ENCODE results near the gene MICU2. TPM values are rescaled to one million over a fixed set of nuclear protein-coding genes. Genes with fewer than 3 reads are reported as not detected.

The MICU2 gene
- total RNA-seq, 1 donor from 2014 or later: 64.4 TPM

GRCh38 chr13:21463424-21463823 lies 140.5 kb downstream of the MICU2 start:
- peaks cover 7% of the 10 kb centered on the region for H3K4me1 ChIP-seq
- H3K27ac ChIP-seq (replicated peaks): no peak overlapping the region
- no peaks in the 10 kb centered on the region for H3K27me3 ChIP-seq (ENCODE audit: low read depth)
- no peak overlapping the region for H3K4me3 ChIP-seq
- no peaks in the 10 kb centered on the region for H3K9me3 ChIP-seq (replicated peaks)
- intact Hi-C loops (cut with micrococcal nuclease): no loop called here
- DNase-seq: no peak
- no peak for TF ChIP-seq CTCF (IDR thresholded peaks at IDR 0.05; ENCODE audit: borderline replicate concordance)
- H3K36me3 ChIP-seq: no peaks in the 10 kb centered on the region

- Histone ChIP-seq H3K4me3 (no peak overlapping the region), H3K27ac (replicated peaks) (no peak overlapping the region), H3K4me1 (peaks cover 28% of the 10 kb centered on the region), H3K9me3 (replicated peaks) (no peaks in the 10 kb centered on the region), H3K36me3 (no peaks in the 10 kb centered on the region), H3K27me3 (ENCODE audit: low read depth) (no peaks in the 10 kb centered on the region)
- DNase-seq: no peak
- TF ChIP-seq CTCF (IDR thresholded peaks at IDR 0.05; ENCODE audit: borderline replicate concordance): no peak
- intact Hi-C loops (cut with micrococcal nuclease): no loop called here
Measured at GRCh38 chr13:21461131-21461530, 142.8 kb downstream of the MICU2 start.

GRCh38 chr13:21458813-21459701 lies 144.9 kb downstream of the MICU2 start, which contains the start of gene ZDHHC20:
Gene ZDHHC20, minus strand, starts transcription at chr13:21459303. Its CDS starts 132 bp downstream, at chr13:21459171.
- Histone ChIP-seq H3K9me3 (replicated peaks) (no peaks in the 10 kb centered on the region), H3K4me3 (peak within 1 kb of the TSS; percentile 98), H3K27ac (replicated peaks) (peak within 1 kb of the TSS; percentile 95), H3K4me1 (peaks cover 28% of the 10 kb centered on the region), H3K36me3 (no peaks in the 10 kb centered on the region), H3K27me3 (ENCODE audit: low read depth) (no peaks in the 10 kb centered on the region)
- intact Hi-C loops (cut with micrococcal nuclease): no loop called here
- TF ChIP-seq CTCF (IDR thresholded peaks at IDR 0.05; ENCODE audit: borderline replicate concordance): no peak
- DNase-seq: peak; percentile 92

- DNase-seq: peak; percentile 46
- intact Hi-C loops (cut with micrococcal nuclease): no loop called here
Measured at GRCh38 chr13:21458451-21458812, 145.5 kb downstream of the MICU2 start.

More at GRCh38 chr13:21458451-21458812, 145.5 kb downstream of the MICU2 start:
- peak overlapping the region; percentile 98 for H3K4me3 ChIP-seq
- H3K9me3 ChIP-seq (replicated peaks): no peaks in the 10 kb centered on the region
- H3K36me3 ChIP-seq: no peaks in the 10 kb centered on the region
- no peak for TF ChIP-seq CTCF (IDR thresholded peaks at IDR 0.05; ENCODE audit: borderline replicate concordance)
- H3K27ac ChIP-seq (replicated peaks): peak overlapping the region; percentile 95
- no peaks in the 10 kb centered on the region for H3K27me3 ChIP-seq (ENCODE audit: low read depth)
- peaks cover 28% of the 10 kb centered on the region for H3K4me1 ChIP-seq
